CD4-positive, CD25-positive, alpha-beta regulatory T cell (primary cell): ENCODE measurements around the gene GID4. TPM values are rescaled to one million over a fixed set of nuclear protein-coding genes. Genes with fewer than 3 reads are reported as not detected.

Experiments
- ATAC-seq, 2 donors: fragments of 150-1000 bp; cut with Tn5 transposase; one replicate each; pipeline ENCODE4 v1.10.0; 2021; ENCODE audit warnings: low read depth in 2 of 2, moderate number of reproducible peaks in 2 of 2, moderate library complexity in 1 of 2
- DNase-seq, 3 donors: peaks; one replicate each; pipeline versions ENCODE4 v3.0.0 to v3.0.0-alpha.2; 2012 to 2022; ENCODE audit warnings: mixed read lengths in 1 of 3
- H3K27ac ChIP-seq: one replicate; pipeline ENCODE4 v1.7.0; 2013; ENCODE audit warnings: mild to moderate bottlenecking, low read length; ENCODE audit not compliant: insufficient read depth, poor library complexity, severe bottlenecking
- H3K27me3 ChIP-seq: one replicate; pipeline ENCODE4 v1.7.0; 2013; ENCODE audit warnings: low read length; ENCODE audit not compliant: control insufficient read depth, insufficient read depth
- H3K36me3 ChIP-seq: one replicate; pipeline ENCODE4 v1.7.0; 2013; ENCODE audit warnings: mild to moderate bottlenecking, low read length, moderate library complexity; ENCODE audit not compliant: control insufficient read depth, insufficient read depth
- H3K4me1 ChIP-seq: 2 replicates; pipeline ENCODE4 v1.7.0; 2013; ENCODE audit warnings: mild to moderate bottlenecking, low read length; ENCODE audit not compliant: insufficient read depth, control insufficient read depth, poor library complexity, severe bottlenecking
- H3K4me3 ChIP-seq: one replicate; pipeline ENCODE4 v1.7.0; 2013; ENCODE audit warnings: low read depth, mild to moderate bottlenecking, low read length, moderate library complexity
- H3K9me3 ChIP-seq, 2 experiments: 1 replicate in 1 of 2; 2 replicates in 1 of 2; pipeline ENCODE4 v1.7.0; 2013; ENCODE audit warnings: low read length in 2 of 2, mild to moderate bottlenecking in 1 of 2, moderate library complexity in 1 of 2; ENCODE audit not compliant: control insufficient read depth in 2 of 2
- H3K27ac Mint-ChIP-seq, 3 donors: one replicate each; pipeline ENCODE4 v1.8.0; 2020 to 2022; ENCODE audit warnings: mild to moderate bottlenecking in 3 of 3, mixed read lengths in 3 of 3, moderate library complexity in 2 of 3
- H3K27me3 Mint-ChIP-seq: one replicate; pipeline ENCODE4 v1.8.0; 2022; ENCODE audit warnings: mild to moderate bottlenecking, mixed read lengths
- H3K36me3 Mint-ChIP-seq: one replicate; pipeline ENCODE4 v1.8.0; 2020; ENCODE audit warnings: mixed read lengths
- H3K4me1 Mint-ChIP-seq, 4 donors: one replicate each; pipeline ENCODE4 v1.8.0; 2020 to 2022; ENCODE audit warnings: mixed read lengths in 4 of 4, mild to moderate bottlenecking in 1 of 4
- H3K4me3 Mint-ChIP-seq, 4 donors: one replicate each; pipeline ENCODE4 v1.8.0; 2020 to 2022; ENCODE audit warnings: mild to moderate bottlenecking in 4 of 4, mixed read lengths in 4 of 4, moderate library complexity in 3 of 4
- H3K9me3 Mint-ChIP-seq, 7 donors: one replicate each; pipeline ENCODE4 v1.8.0; 2020 to 2022; ENCODE audit warnings: mixed read lengths in 7 of 7, mild to moderate bottlenecking in 3 of 7, moderate library complexity in 2 of 7
- polyA plus RNA-seq, 4 donors: library from polyadenylated mRNA; unstranded; fragments of 300-500 nt; fragmentation: Illumina TruSeq; gene quantifications; one replicate each; pipeline ENCODE4 v1.2.3, GENCODE V29; 2021
- total RNA-seq: library from RNA; stranded (reverse); gene quantifications from one replicate; pipeline ENCODE4 v1.2.3, GENCODE V29; 2022

The GID4 gene
- total and polyA plus RNA-seq, 5 donors from 2014 or later = 5.1 to 7.3 (median 5.4) TPM

DNA sequence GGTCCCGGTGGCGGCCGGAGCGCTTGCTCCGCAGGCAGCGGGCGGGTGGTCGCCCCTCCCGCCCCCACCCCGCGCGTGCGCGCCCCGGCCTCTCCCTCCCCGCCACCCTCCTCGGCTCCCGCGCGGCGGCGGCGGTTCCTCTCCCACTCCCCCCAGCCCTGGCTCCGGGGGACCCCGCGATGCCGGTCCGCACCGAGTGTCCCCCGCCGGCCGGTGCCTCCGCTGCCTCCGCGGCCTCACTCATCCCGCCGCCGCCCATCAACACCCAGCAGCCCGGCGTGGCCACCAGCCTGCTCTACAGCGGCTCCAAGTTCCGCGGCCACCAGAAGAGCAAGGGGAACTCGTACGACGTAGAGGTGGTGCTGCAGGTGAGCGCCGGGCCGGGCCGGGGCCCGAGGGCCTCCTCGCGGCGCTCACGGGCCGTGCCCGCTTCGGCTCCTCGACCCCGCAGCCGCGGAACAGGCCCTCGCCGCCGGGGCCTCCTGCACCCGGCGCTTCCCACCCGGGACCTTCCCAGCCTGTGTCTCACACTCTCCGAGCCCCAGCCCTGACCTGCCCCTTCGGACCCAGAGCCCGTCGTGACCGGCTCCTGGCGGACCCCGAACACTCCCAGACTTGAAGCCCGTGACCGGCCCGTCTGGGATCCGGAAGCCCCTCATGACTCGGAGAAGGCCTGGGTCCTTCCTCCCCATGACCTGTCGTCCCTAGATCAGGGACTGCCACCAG lies 490 bp downstream of the GID4 start:
- peak overlapping the region; percentile 96 to 97 (median 97) for H3K4me3 Mint-ChIP-seq
- H3K4me1 Mint-ChIP-seq = peaks cover 16 to 54% (median 35%) of the 10 kb centered on the region in 4 donors
- H3K27me3 Mint-ChIP-seq = no peaks in the 10 kb centered on the region
- Histone ChIP-seq H3K4me3 (peak overlapping the region; percentile 52), H3K36me3 (no peaks in the 10 kb centered on the region), H3K4me1 (peaks cover 28% of the 10 kb centered on the region), H3K9me3 (no peaks in the 10 kb centered on the region), H3K27me3 (no peaks in the 10 kb centered on the region), H3K27ac (peak overlapping the region; percentile 72)
- peak overlapping the region; percentile 92 to 99 (median 97) for H3K27ac Mint-ChIP-seq
- no peaks in the 10 kb centered on the region for H3K9me3 Mint-ChIP-seq
- DNase-seq (peak in 1 of 3 donors; percentile 44), ATAC-seq (peak; percentile 4 to 16)
- H3K36me3 Mint-ChIP-seq = peaks cover 4% of the 10 kb centered on the region

DNA sequence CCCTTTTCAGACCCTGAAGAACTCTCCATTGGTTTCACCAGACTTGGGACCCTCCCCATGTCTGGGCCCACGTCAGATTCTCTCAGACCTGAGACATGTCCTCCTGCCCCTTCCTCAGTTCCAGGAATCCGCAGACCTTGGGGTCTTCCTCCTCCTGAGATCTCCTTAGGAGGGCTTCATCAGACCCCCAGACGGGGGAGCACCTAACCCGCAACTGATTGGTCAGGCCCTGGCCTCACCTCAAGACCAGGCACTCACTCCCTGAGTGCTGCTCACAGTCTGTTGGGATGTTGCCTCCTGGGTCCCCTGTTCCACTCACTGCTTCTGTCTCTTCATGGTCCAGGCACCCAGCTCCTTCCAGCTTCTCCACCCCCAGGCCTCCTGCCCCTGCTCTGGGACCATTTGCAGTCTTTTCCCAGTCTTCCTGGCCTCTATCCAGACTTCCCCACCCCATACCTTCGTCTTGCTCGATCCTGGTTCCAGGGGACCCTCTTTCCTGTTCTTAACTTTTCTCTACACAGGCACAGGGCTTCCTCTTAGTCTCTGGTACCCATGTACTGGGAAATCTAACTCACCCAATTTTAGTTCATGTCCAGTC lies 1.2 kb downstream of the GID4 start:
- Mint-ChIP-seq H3K4me1 (peaks cover 17 to 54% (median 35%) of the 10 kb centered on the region in 4 donors), H3K9me3 (no peaks in the 10 kb centered on the region), H3K36me3 (peaks cover 5% of the 10 kb centered on the region), H3K27ac (peak overlapping the region; percentile 85 to 97 (median 89)), H3K4me3 (peak overlapping the region; percentile 91 to 97 (median 94)), H3K27me3 (no peaks in the 10 kb centered on the region)
- H3K4me3 ChIP-seq = peak overlapping the region; percentile 52
- H3K36me3 ChIP-seq = no peaks in the 10 kb centered on the region
- no peaks in the 10 kb centered on the region for H3K27me3 ChIP-seq
- ATAC-seq (no peak), DNase-seq (no peak)
- no peak overlapping the region for H3K27ac ChIP-seq
- H3K4me1 ChIP-seq = peaks cover 28% of the 10 kb centered on the region
- H3K9me3 ChIP-seq = no peaks in the 10 kb centered on the region

DNA sequence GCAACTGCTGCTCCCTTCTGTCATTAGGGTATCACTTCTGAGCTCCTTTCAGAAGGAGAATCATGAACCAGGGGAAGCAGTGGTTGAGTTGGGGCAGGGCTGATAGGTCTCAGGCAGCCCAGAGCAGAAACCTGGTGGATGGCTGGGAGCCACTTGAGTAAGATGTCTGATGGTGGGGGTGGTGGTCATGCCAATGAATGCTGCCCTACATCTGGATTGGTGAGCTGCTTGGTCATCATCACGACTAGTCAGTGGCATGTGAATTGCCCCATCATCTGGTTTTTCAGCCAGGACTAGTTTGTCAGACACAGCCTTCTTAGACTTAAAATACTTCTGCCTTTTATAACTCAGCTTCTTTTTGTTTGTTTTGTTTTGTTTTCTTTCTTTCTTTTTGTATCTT lies 2.6 kb downstream of the GID4 start:
- peaks cover 28% of the 10 kb centered on the region for H3K4me1 ChIP-seq
- Mint-ChIP-seq H3K27me3 (no peaks in the 10 kb centered on the region), H3K9me3 (no peaks in the 10 kb centered on the region), H3K36me3 (peaks cover 5% of the 10 kb centered on the region), H3K4me1 (peaks cover 17 to 54% (median 35%) of the 10 kb centered on the region in 4 donors), H3K27ac (peak overlapping the region in 1 of 3 donors; percentile 89), H3K4me3 (peak overlapping the region; percentile 68 to 97 (median 94))
- no peak overlapping the region for H3K27ac ChIP-seq
- peaks cover 3% of the 10 kb centered on the region for H3K36me3 ChIP-seq
- no peak for DNase-seq
- H3K27me3 ChIP-seq = no peaks in the 10 kb centered on the region
- H3K4me3 ChIP-seq = no peak overlapping the region
- H3K9me3 ChIP-seq = no peaks in the 10 kb centered on the region
- no peak for ATAC-seq

DNA sequence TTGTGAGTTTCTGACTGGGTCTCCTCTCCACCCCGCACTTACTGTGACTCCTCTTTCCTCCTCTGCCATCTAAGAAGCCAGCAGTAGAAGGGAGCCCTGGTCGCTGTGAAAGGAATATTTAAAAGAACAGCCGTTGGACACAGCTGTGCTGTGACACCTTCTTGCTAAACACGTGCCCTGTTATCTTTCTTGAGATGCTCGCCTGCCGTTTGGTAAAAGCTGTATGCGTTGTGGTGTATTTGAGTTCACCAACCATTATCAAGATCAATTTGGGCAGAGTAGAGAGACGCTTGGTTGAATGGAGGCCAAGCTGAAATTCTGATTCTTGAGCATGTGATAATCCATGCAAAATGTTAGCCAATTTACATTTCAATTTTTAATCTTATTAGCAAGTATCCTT lies 3.8 kb downstream of the GID4 start:
- DNase-seq (no peak), ATAC-seq (no peak)
- H3K27me3 Mint-ChIP-seq = no peaks in the 10 kb centered on the region
- H3K9me3 Mint-ChIP-seq = no peaks in the 10 kb centered on the region
- H3K36me3 Mint-ChIP-seq = peaks cover 13% of the 10 kb centered on the region
- H3K4me1 ChIP-seq = peaks cover 21% of the 10 kb centered on the region
- peaks cover 12 to 44% (median 31%) of the 10 kb centered on the region in 4 donors for H3K4me1 Mint-ChIP-seq
- H3K27ac Mint-ChIP-seq = no peak overlapping the region
- peaks cover 3% of the 10 kb centered on the region for H3K36me3 ChIP-seq
- peak overlapping the region in 2 of 4 donors; percentile 51 to 96 for H3K4me3 Mint-ChIP-seq
- H3K4me3 ChIP-seq = no peak overlapping the region
- H3K27me3 ChIP-seq = no peaks in the 10 kb centered on the region
- H3K27ac ChIP-seq = no peak overlapping the region
- no peaks in the 10 kb centered on the region for H3K9me3 ChIP-seq

DNA sequence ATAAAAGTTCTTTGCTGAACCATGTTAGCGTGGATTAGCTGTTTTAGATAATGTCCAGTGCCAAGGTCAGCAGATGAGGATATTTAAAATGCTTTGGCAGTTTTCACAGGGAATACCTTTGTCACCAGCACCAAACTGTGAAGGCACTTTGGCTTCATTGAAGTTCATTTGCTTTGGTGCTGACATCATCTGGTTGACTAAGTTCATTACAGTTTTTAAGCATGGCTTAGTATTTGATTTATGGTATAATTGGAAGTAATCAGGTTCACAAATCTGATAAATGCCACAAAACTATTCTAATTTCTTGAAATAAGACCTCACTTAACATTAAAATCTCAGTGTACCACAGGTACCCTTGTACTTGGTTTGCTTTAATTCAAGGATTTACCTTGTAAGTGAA lies 4.3 kb downstream of the GID4 start:
- peaks cover 3% of the 10 kb centered on the region for H3K36me3 ChIP-seq
- H3K9me3 ChIP-seq = no peaks in the 10 kb centered on the region
- ATAC-seq (no peak), DNase-seq (peak in 2 of 3 donors; percentile 11 to 29)
- no peak overlapping the region for H3K4me3 ChIP-seq
- H3K27ac ChIP-seq = no peak overlapping the region
- no peaks in the 10 kb centered on the region for H3K27me3 Mint-ChIP-seq
- H3K36me3 Mint-ChIP-seq = peaks cover 13% of the 10 kb centered on the region
- H3K4me3 Mint-ChIP-seq = peak overlapping the region in 2 of 4 donors; percentile 77 to 96
- peaks cover 10 to 39% (median 29%) of the 10 kb centered on the region in 4 donors for H3K4me1 Mint-ChIP-seq
- no peaks in the 10 kb centered on the region for H3K9me3 Mint-ChIP-seq
- no peak overlapping the region for H3K27ac Mint-ChIP-seq
- H3K4me1 ChIP-seq = peaks cover 16% of the 10 kb centered on the region
- H3K27me3 ChIP-seq = no peaks in the 10 kb centered on the region

DNA sequence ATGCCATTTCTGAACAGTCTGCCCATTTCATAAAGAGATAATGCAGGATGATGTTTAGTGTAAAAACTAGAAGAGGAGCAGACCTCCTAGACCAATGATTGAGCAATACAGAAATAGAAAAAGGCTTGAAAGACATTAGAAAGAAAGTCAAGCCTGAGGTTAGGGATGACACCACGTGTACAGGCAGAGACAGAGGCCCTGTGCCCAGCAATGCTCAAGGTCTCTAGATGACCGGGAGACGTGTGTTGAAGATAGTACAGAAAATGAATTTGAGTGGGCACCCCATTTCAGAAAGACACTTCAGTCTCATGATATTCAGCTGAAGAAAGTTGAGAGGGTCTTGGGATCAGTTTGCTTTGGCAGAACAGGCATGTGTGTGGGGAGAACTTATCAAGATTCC lies 5.4 kb downstream of the GID4 start:
- no peaks in the 10 kb centered on the region for H3K9me3 ChIP-seq
- H3K4me3 ChIP-seq = no peak overlapping the region
- DNase-seq (no peak), ATAC-seq (no peak)
- Mint-ChIP-seq H3K4me1 (peaks cover 10 to 31% (median 24%) of the 10 kb centered on the region in 4 donors), H3K36me3 (peaks cover 15% of the 10 kb centered on the region), H3K27me3 (no peaks in the 10 kb centered on the region), H3K27ac (no peak overlapping the region), H3K9me3 (no peaks in the 10 kb centered on the region), H3K4me3 (no peak overlapping the region)
- no peaks in the 10 kb centered on the region for H3K27me3 ChIP-seq
- H3K4me1 ChIP-seq = peaks cover 14% of the 10 kb centered on the region
- H3K27ac ChIP-seq = no peak overlapping the region
- H3K36me3 ChIP-seq = peaks cover 3% of the 10 kb centered on the region

DNA sequence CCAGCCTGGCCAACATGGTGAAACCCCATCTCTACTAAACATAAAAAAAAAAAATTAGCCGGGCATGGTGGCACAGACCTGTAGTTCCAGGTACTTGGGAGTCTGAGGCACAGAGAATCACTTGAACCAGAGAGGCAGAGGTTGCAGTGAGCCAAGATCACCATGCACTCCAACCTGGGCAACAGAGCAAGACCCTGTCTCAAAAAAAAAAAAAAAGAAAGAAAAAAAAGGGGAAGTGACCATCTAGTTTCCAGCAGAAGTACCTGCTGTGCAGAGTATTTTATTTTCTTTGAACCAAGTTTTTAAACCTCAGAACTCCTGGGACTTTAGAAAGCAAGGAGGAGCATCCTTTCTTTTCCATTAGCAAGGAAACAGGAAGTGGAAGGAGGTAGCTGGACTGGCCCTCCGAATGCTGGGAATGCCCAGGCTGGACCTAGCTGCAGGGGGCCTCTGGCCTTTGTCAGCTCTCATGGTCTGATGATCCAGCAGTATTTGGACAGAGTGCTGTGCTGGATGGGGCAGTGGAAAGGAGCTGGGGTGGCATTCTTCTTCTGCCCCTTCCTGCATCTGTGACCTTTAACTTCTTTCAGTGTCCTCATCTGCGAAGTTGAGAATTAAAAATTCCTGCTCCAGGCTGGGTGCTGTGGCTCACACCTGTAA lies 6.6 kb downstream of the GID4 start:
- Mint-ChIP-seq H3K36me3 (peaks cover 21% of the 10 kb centered on the region), H3K4me3 (no peak overlapping the region), H3K27ac (no peak overlapping the region), H3K27me3 (no peaks in the 10 kb centered on the region), H3K4me1 (peaks cover 10 to 24% (median 18%) of the 10 kb centered on the region in 4 donors), H3K9me3 (no peaks in the 10 kb centered on the region)
- Histone ChIP-seq H3K4me1 (peaks cover 3% of the 10 kb centered on the region), H3K27me3 (no peaks in the 10 kb centered on the region), H3K27ac (no peak overlapping the region), H3K4me3 (no peak overlapping the region), H3K9me3 (no peaks in the 10 kb centered on the region), H3K36me3 (peaks cover 5% of the 10 kb centered on the region)
- DNase-seq (no peak), ATAC-seq (no peak)
